ENCODE measurements around the gene MYL4.

GRCh38 chr17:47203984-47204721 lies 5.0 kb upstream of the MYL4 start:
- TF ChIP-seq TARDBP (IDR thresholded peaks at IDR 0.05) (no peak), SUZ12 (IDR thresholded peaks at IDR 0.05) (no peak), ARNT (IDR thresholded peaks at IDR 0.05) (no peak), BHLHE40 (IDR thresholded peaks at IDR 0.05; ENCODE audit: borderline replicate concordance) (no peak), PKNOX1 (IDR thresholded peaks at IDR 0.05) (no peak), CTBP1 (IDR thresholded peaks at IDR 0.05; ENCODE audit: borderline replicate concordance) (no peak), LEF1 (IDR thresholded peaks at IDR 0.05; ENCODE audit: borderline replicate concordance) (no peak), SP1 (IDR thresholded peaks at IDR 0.05) (no peak), FOXA1 (IDR thresholded peaks at IDR 0.05) (no peak), NFRKB (IDR thresholded peaks at IDR 0.05) (no peak), FOXM1 (IDR thresholded peaks at IDR 0.05; ENCODE audit: borderline replicate concordance) (no peak), FOXK2 (IDR thresholded peaks at IDR 0.05) (no peak)

All from HEK293T (cell line).